ENCODE measurements around the gene GAB4. TPM values are rescaled to one million over a fixed set of nuclear protein-coding genes. Genes with fewer than 3 reads are reported as not detected.

GAB4 gene
- total and polyA plus RNA-seq, 2 of the 13 experiments (the other 11 are each of a cell fraction or from before 2014, with no cell fraction given), result not detected

DNA sequence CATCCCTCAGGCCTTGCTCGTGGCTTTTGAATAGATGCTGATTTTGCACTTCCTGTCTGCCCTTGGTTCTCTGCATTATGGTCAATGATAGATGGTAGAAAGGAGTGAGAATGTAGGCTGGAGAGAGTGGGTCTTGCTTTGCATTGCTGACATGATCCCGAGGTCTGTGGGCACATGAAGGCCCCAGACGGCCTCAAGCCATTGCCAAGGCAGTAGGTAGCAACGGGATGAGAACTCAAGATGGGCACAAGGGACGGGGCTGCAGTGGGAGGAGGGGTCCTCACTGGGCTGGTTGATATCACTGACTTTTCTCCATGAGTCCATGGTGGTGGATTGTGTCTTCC lies 54.0 kb downstream of the GAB4 start:
- intact Hi-C loops (cut with micrococcal nuclease; ENCODE audit: unreplicated experiment), result no loop called here
- TF ChIP-seq, protein P1, sequence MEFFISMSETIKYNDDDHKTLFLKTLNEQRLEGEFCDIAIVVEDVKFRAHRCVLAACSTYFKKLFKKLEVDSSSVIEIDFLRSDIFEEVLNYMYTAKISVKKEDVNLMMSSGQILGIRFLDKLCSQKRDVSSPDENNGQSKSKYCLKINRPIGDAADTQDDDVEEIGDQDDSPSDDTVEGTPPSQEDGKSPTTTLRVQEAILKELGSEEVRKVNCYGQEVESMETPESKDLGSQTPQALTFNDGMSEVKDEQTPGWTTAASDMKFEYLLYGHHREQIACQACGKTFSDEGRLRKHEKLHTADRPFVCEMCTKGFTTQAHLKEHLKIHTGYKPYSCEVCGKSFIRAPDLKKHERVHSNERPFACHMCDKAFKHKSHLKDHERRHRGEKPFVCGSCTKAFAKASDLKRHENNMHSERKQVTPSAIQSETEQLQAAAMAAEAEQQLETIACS (CRISPR knock-in tag; IDR thresholded peaks at IDR 0.05), result no peak
- TF ChIP-seq NR2F6 (IDR thresholded peaks at IDR 0.05), result no peak
- TF ChIP-seq NR2F6 (CRISPR knock-in tag; IDR thresholded peaks at IDR 0.05), result no peak
- TF ChIP-seq MAFK (conservative IDR thresholded peaks at IDR 0.05 in 1 of 2, IDR thresholded peaks at IDR 0.05 in 1 of 2; ENCODE audit: low read length in 2 of 2), result peak; percentile 5 to 22; a peak in 1 of 4 replicates
- Histone ChIP-seq H3K9me3 (ENCODE audit: low read length) (no peaks in the 10 kb centered on the region), H3K36me3 (replicated peaks in 1 of 2; ENCODE audit: control insufficient read depth in 1 of 2, insufficient read depth in 2 of 2, low read length in 2 of 2) (no peaks in the 10 kb centered on the region), H3K4me1 (ENCODE audit: insufficient read depth, low read length) (no peaks in the 10 kb centered on the region), H3K79me2 (ENCODE audit: insufficient read depth, low read length) (no peaks in the 10 kb centered on the region), H3K27ac (ENCODE audit: extremely low read length, insufficient read depth, low read length) (no peak overlapping the region), H4K20me1 (ENCODE audit: insufficient read depth, low read length) (no peaks in the 10 kb centered on the region), H2AFZ (ENCODE audit: low read length) (no peak overlapping the region), H3K27me3 (ENCODE audit: control insufficient read depth in 1 of 2, insufficient read depth in 2 of 2, low read length in 2 of 2) (no peaks in the 10 kb centered on the region), H3K4me3 (replicated peaks in 1 of 3; ENCODE audit: insufficient read depth in 1 of 3, low read depth in 2 of 3, low read length in 3 of 3) (no peak overlapping the region), H3K9ac (ENCODE audit: insufficient read depth, low read depth, low read length) (no peak overlapping the region), H3K4me2 (ENCODE audit: low read depth, low read length) (no peak overlapping the region)
- in situ Hi-C loops (cut with HindIII; ENCODE audit: extremely low pct_ligation_motif_present, low pct_unique_long_range_greater_than_20kb), result no loop called here
- ChIA-PET POLR2A (no interaction called here), CTCF (ENCODE audit: low intra/inter-chr PET ratio, low total read pairs) (no interaction called here)
- FAIRE-seq (no peak), ATAC-seq (no peak), DNase-seq (ENCODE audit: low spot score) (no peak)
- WGBS (ENCODE audit: low lambda C conversion rate), result 0% methylated on average over 5 of the region's 5 CpGs
- no TSS peak for BruUV-seq (replicated peaks)

DNA sequence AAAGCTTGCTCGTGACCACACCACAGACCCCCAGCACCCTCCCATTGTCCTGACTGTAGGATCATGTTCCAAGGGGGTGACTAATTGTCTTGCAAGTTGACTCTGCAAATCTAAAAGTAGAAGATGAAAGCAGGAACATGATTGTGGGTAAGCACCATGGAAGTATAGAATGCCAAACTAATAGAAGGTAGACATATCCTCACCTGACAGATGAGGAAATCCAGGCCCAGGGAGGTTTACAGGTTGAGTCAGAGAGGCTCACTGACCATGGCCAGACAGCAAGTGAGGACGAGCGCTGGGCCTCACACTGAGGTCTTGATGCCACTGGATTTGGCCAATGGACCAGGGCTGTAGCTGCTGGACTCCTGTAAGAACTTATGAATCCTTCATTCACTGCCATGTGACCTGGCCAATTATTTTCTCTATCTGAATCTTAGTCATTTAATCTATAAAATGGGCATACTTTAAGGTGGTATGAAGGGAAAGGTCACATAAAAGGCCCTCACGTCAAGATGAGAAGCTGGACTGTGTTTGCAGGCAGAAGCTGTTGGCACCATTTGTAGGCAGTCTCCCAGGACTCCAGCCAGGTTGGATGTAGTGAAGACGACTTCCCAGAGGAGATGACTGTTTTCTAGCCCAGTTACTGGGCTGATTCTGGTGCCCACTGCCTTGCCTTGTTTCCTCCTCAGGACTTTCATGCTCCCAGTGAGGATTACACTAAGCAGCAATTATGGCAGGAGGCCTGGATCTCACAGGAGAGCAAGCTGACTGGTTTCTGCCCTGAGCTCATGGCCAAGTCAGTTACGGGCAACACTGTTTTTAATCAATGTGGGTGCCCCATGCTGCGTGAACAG lies 54.6 kb downstream of the GAB4 start:
- POLR2A ChIA-PET, result no interaction called here
- intact Hi-C loops (cut with micrococcal nuclease; ENCODE audit: unreplicated experiment) (no loop called here), in situ Hi-C loops (cut with HindIII; ENCODE audit: extremely low pct_ligation_motif_present, low pct_unique_long_range_greater_than_20kb) (no loop called here)
- CTCF ChIA-PET (ENCODE audit: low intra/inter-chr PET ratio, low total read pairs), result no interaction called here
- H3K4me1 ChIP-seq (ENCODE audit: insufficient read depth, low read length), result no peaks in the 10 kb centered on the region
- no TSS peak for BruUV-seq (replicated peaks)
- 5% methylated on average over 4 of the region's 7 CpGs for WGBS (ENCODE audit: low lambda C conversion rate)
- no peak overlapping the region for H3K4me3 ChIP-seq (replicated peaks in 1 of 3; ENCODE audit: insufficient read depth in 1 of 3, low read depth in 2 of 3, low read length in 3 of 3)
- H3K27ac ChIP-seq (ENCODE audit: extremely low read length, insufficient read depth, low read length), result no peak overlapping the region
- H2AFZ ChIP-seq (ENCODE audit: low read length), result no peak overlapping the region
- ATAC-seq (no peak), FAIRE-seq (no peak), DNase-seq (ENCODE audit: low spot score) (no peak)
- no peaks in the 10 kb centered on the region for H4K20me1 ChIP-seq (ENCODE audit: insufficient read depth, low read length)
- H3K36me3 ChIP-seq (replicated peaks in 1 of 2; ENCODE audit: control insufficient read depth in 1 of 2, insufficient read depth in 2 of 2, low read length in 2 of 2), result no peaks in the 10 kb centered on the region
- H3K27me3 ChIP-seq (ENCODE audit: control insufficient read depth in 1 of 2, insufficient read depth in 2 of 2, low read length in 2 of 2), result no peaks in the 10 kb centered on the region
- H3K4me2 ChIP-seq (ENCODE audit: low read depth, low read length), result no peak overlapping the region
- no peaks in the 10 kb centered on the region for H3K9me3 ChIP-seq (ENCODE audit: low read length)
- H3K9ac ChIP-seq (ENCODE audit: insufficient read depth, low read depth, low read length), result no peak overlapping the region
- no peaks in the 10 kb centered on the region for H3K79me2 ChIP-seq (ENCODE audit: insufficient read depth, low read length)
- TF ChIP-seq ZNF746 (CRISPR knock-in tag; IDR thresholded peaks at IDR 0.05) (no peak), SALL2 (CRISPR knock-in tag; IDR thresholded peaks at IDR 0.05) (no peak), TEAD2 (CRISPR knock-in tag; IDR thresholded peaks at IDR 0.05) (no peak), ZNF737 (CRISPR knock-in tag; IDR thresholded peaks at IDR 0.05; ENCODE audit: borderline replicate concordance) (no peak), TOPORS (CRISPR knock-in tag; IDR thresholded peaks at IDR 0.05) (no peak), KLF15 (CRISPR knock-in tag; IDR thresholded peaks at IDR 0.05; ENCODE audit: borderline replicate concordance) (no peak), ZNF382 (CRISPR knock-in tag; IDR thresholded peaks at IDR 0.05; ENCODE audit: borderline replicate concordance) (no peak), FOSL2 (CRISPR knock-in tag; IDR thresholded peaks at IDR 0.05) (no peak), ZNF780A (CRISPR knock-in tag; IDR thresholded peaks at IDR 0.05) (no peak), MEIS2 (CRISPR knock-in tag; IDR thresholded peaks at IDR 0.05) (no peak)
- TF ChIP-seq, protein P2, sequence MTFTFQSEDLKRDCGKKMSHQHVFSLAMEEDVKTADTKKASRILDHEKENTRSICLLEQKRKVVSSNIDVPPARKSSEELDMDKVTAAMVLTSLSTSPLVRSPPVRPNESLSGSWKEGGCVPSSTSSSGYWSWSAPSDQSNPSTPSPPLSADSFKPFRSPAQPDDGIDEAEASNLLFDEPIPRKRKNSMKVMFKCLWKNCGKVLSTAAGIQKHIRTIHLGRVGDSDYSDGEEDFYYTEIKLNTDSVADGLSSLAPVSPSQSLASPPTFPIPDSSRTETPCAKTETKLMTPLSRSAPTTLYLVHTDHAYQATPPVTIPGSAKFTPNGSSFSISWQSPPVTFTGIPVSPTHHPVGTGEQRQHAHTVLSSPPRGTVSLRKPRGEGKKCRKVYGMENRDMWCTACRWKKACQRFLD (CRISPR knock-in tag; IDR thresholded peaks at IDR 0.05; ENCODE audit: borderline replicate concordance), result no peak
- TF ChIP-seq, protein P3, sequence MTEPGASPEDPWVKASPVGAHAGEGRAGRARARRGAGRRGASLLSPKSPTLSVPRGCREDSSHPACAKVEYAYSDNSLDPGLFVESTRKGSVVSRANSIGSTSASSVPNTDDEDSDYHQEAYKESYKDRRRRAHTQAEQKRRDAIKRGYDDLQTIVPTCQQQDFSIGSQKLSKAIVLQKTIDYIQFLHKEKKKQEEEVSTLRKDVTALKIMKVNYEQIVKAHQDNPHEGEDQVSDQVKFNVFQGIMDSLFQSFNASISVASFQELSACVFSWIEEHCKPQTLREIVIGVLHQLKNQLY (CRISPR knock-in tag; IDR thresholded peaks at IDR 0.05), result no peak

Measured in HepG2 (cell line).